Smooth muscle cell (in vitro differentiated cells): ENCODE measurements around the gene FA2H. TPM values are rescaled to one million over a fixed set of nuclear protein-coding genes. Genes with fewer than 3 reads are reported as not detected.

Experiments used
- DNase-seq: peaks from one replicate; lab custom pipeline; 2025; ENCODE audit not compliant: unreplicated experiment; lab: John Stamatoyannopoulos, UW
- H2AFZ ChIP-seq: fragments of 200-600 bp; sonication (generic); 2 replicates; pipeline ENCODE4 v1.6.0; 2016; ENCODE audit warnings: antibody characterized with exemption, low read depth, mild to moderate bottlenecking
- H3F3A ChIP-seq: fragments of 200-600 bp; sonication (generic); 2 replicates; pipeline ENCODE4 v1.6.0; 2017; ENCODE audit warnings: antibody characterized with exemption, low read depth
- H3K27ac ChIP-seq: fragments of 200-600 bp; sonication (generic); 2 replicates; pipeline ENCODE4 v1.5.1; 2016; ENCODE audit warnings: low read depth, mild to moderate bottlenecking
- H3K27me3 ChIP-seq: fragments of 200-600 bp; sonication (generic); 2 replicates; pipeline ENCODE4 v1.6.1; 2016; ENCODE audit warnings: low read depth, mild to moderate bottlenecking
- H3K36me3 ChIP-seq: fragments of 200-600 bp; sonication (generic); 2 replicates; pipeline ENCODE4 v1.5.1; 2016; ENCODE audit warnings: low read depth
- H3K4me1 ChIP-seq: fragments of 200-600 bp; sonication (generic); 2 replicates; pipeline ENCODE4 v1.5.1; 2016; ENCODE audit warnings: low read depth
- H3K4me2 ChIP-seq: fragments of 200-600 bp; sonication (generic); 2 replicates; pipeline ENCODE4 v1.6.0; 2016; ENCODE audit warnings: mild to moderate bottlenecking
- H3K4me3 ChIP-seq: fragments of 200-600 bp; sonication (generic); 2 replicates; pipeline ENCODE4 v1.5.1; 2016; ENCODE audit warnings: mild to moderate bottlenecking
- H3K79me2 ChIP-seq: fragments of 200-600 bp; sonication (generic); 2 replicates; pipeline ENCODE4 v1.6.0; 2016; ENCODE audit warnings: low read depth, mild to moderate bottlenecking
- H3K9ac ChIP-seq: fragments of 200-600 bp; sonication (generic); 2 replicates; pipeline ENCODE4 v1.6.0; 2016; ENCODE audit warnings: low read depth
- H3K9me3 ChIP-seq: fragments of 200-600 bp; sonication (generic); replicated peaks from 2 replicates; pipeline ENCODE4 v1.5.1; 2016; ENCODE audit warnings: low read depth
- H4K20me1 ChIP-seq: fragments of 200-600 bp; sonication (generic); 2 replicates; pipeline ENCODE4 v1.6.0; 2016; ENCODE audit warnings: low read depth
- WGBS: methylation state at CpG from one replicate; pipeline ENCODE4 v1.1.7; 2016; ENCODE audit warnings: low lambda C conversion rate; 5-methylcytosine and 5-hydroxymethylcytosine counted together
- polyA plus RNA-seq: library from polyadenylated mRNA; unstranded; fragments of >200 nt; fragmentation: Nextera tagmentation; extraction: Ambion mirVana; gene quantifications from 2 replicates; pipeline ENCODE4 v1.2.1, GENCODE V29; 2016
- total RNA-seq: library from RNA; depleted of rRNA; stranded (reverse); fragments of >200 nt; gene quantifications from 2 replicates; pipeline ENCODE4 v1.2.3, GENCODE V29; 2014
- TF ChIP-seq, protein P1 (sequence below): fragments of 200-600 bp; sonication (generic); IDR thresholded peaks from 2 replicates; pipeline ENCODE4 v1.5.1; 2017; ENCODE audit warnings: borderline replicate concordance, mild to moderate bottlenecking, antibody characterized with exemption; ENCODE audit not compliant: insufficient read depth, poor library complexity, severe bottlenecking

Gene FA2H
- total and polyA plus RNA-seq, 2 experiments from 2014 or later = not detected

DNA sequence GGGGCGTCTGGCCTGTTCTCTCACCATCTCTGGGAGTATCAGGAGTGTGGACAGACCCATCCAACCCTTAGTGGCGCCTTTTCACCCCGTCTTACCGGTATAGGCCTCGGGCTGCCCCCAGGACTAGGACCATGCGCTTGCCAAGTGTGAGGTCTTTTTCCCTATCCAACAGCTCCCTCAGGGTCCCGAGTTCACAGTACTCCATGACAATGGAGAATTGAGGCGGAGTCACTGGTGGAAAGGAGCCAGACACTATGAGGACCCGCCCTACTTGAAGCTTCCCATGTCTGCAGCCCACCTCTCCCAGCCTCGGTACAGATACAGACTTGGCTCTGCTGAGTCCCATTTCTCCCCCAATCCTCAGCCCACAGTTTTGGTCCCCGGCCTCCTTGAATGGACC lies 92.1 kb downstream of the FA2H start:
- no peaks in the 10 kb centered on the region for H4K20me1 ChIP-seq
- no peaks in the 10 kb centered on the region for H3K27me3 ChIP-seq
- DNase-seq = no peak
- TF ChIP-seq, protein P1, sequence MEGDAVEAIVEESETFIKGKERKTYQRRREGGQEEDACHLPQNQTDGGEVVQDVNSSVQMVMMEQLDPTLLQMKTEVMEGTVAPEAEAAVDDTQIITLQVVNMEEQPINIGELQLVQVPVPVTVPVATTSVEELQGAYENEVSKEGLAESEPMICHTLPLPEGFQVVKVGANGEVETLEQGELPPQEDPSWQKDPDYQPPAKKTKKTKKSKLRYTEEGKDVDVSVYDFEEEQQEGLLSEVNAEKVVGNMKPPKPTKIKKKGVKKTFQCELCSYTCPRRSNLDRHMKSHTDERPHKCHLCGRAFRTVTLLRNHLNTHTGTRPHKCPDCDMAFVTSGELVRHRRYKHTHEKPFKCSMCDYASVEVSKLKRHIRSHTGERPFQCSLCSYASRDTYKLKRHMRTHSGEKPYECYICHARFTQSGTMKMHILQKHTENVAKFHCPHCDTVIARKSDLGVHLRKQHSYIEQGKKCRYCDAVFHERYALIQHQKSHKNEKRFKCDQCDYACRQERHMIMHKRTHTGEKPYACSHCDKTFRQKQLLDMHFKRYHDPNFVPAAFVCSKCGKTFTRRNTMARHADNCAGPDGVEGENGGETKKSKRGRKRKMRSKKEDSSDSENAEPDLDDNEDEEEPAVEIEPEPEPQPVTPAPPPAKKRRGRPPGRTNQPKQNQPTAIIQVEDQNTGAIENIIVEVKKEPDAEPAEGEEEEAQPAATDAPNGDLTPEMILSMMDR = no peak
- H3K4me3 ChIP-seq = no peak overlapping the region
- H3K9ac ChIP-seq = no peak overlapping the region
- no peaks in the 10 kb centered on the region for H3K36me3 ChIP-seq
- H3K9me3 ChIP-seq = no peaks in the 10 kb centered on the region
- H3K4me2 ChIP-seq = no peak overlapping the region
- no peaks in the 10 kb centered on the region for H3K79me2 ChIP-seq
- no peaks in the 10 kb centered on the region for H3K4me1 ChIP-seq
- WGBS = 87% methylated on average over 11 of the region's 11 CpGs
- no peak overlapping the region for H3K27ac ChIP-seq
- no peak overlapping the region for H2AFZ ChIP-seq
- no peaks in the 10 kb centered on the region for H3F3A ChIP-seq

- Histone ChIP-seq H4K20me1 (no peaks in the 10 kb centered on the region), H3K4me2 (no peak overlapping the region), H3K9me3 (no peaks in the 10 kb centered on the region), H2AFZ (no peak overlapping the region), H3K4me3 (no peak overlapping the region), H3K4me1 (no peaks in the 10 kb centered on the region), H3K36me3 (no peaks in the 10 kb centered on the region), H3F3A (no peaks in the 10 kb centered on the region), H3K79me2 (no peaks in the 10 kb centered on the region), H3K9ac (no peak overlapping the region), H3K27me3 (no peaks in the 10 kb centered on the region), H3K27ac (no peak overlapping the region)
- no peak for DNase-seq
- 97% methylated on average over 6 of the region's 6 CpGs for WGBS
- TF ChIP-seq, protein P1 = no peak
Observed at GRCh38 chr16:74680681-74681080, 93.9 kb downstream of the FA2H start.

GRCh38 chr16:74679983-74680382 lies 94.6 kb downstream of the FA2H start:
- H3K9me3 ChIP-seq = no peaks in the 10 kb centered on the region
- no peaks in the 10 kb centered on the region for H4K20me1 ChIP-seq
- H3K79me2 ChIP-seq = no peaks in the 10 kb centered on the region
- TF ChIP-seq, protein P1 = no peak
- no peak overlapping the region for H3K4me3 ChIP-seq
- no peak overlapping the region for H2AFZ ChIP-seq
- H3K9ac ChIP-seq = no peak overlapping the region
- no peak overlapping the region for H3K4me2 ChIP-seq
- H3K27me3 ChIP-seq = no peaks in the 10 kb centered on the region
- H3K27ac ChIP-seq = no peak overlapping the region
- DNase-seq = no peak
- 58% methylated on average over 2 of the region's 2 CpGs for WGBS
- no peaks in the 10 kb centered on the region for H3K36me3 ChIP-seq
- H3F3A ChIP-seq = no peaks in the 10 kb centered on the region
- no peaks in the 10 kb centered on the region for H3K4me1 ChIP-seq

- no peaks in the 10 kb centered on the region for H3K36me3 ChIP-seq
- H3K79me2 ChIP-seq = no peaks in the 10 kb centered on the region
- H3K4me3 ChIP-seq = no peak overlapping the region
- H3K9me3 ChIP-seq = no peaks in the 10 kb centered on the region
- H3K9ac ChIP-seq = no peak overlapping the region
- 88% methylated on average over 4 of the region's 4 CpGs for WGBS
- H3K27me3 ChIP-seq = no peaks in the 10 kb centered on the region
- H3K4me1 ChIP-seq = no peaks in the 10 kb centered on the region
- H3K27ac ChIP-seq = no peak overlapping the region
- no peak overlapping the region for H3K4me2 ChIP-seq
- H3F3A ChIP-seq = no peaks in the 10 kb centered on the region
- TF ChIP-seq, protein P1 = no peak
- DNase-seq = no peak
- no peak overlapping the region for H2AFZ ChIP-seq
- no peaks in the 10 kb centered on the region for H4K20me1 ChIP-seq
Observed at GRCh38 chr16:74677868-74678267, 96.8 kb downstream of the FA2H start.
